Measurements from ENCODE around the gene AHCTF1.

DNA sequence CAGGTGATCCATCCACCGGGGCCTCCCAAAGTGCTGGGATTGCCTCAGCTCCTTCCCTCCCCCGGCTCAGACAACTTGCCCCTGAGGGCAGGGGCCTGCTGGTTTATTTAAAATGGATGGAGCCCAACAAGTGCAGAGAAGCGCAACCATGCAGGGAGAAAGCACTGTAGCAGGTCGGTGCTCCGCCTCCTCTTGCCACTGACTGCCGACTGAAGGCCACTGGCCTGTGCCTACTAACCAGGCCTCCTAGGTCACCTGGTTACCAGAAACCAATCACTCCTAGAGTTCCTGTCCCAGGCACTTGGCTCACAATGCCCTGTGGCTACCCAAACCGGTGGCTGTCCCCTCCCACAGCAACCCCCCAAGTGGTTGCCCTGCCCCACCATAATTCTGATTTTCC is 40.2 kb upstream of the AHCTF1 start:
- TF ChIP-seq POLR2A (IDR thresholded peaks at IDR 0.05), result no peak
- TF ChIP-seq, protein P1, sequence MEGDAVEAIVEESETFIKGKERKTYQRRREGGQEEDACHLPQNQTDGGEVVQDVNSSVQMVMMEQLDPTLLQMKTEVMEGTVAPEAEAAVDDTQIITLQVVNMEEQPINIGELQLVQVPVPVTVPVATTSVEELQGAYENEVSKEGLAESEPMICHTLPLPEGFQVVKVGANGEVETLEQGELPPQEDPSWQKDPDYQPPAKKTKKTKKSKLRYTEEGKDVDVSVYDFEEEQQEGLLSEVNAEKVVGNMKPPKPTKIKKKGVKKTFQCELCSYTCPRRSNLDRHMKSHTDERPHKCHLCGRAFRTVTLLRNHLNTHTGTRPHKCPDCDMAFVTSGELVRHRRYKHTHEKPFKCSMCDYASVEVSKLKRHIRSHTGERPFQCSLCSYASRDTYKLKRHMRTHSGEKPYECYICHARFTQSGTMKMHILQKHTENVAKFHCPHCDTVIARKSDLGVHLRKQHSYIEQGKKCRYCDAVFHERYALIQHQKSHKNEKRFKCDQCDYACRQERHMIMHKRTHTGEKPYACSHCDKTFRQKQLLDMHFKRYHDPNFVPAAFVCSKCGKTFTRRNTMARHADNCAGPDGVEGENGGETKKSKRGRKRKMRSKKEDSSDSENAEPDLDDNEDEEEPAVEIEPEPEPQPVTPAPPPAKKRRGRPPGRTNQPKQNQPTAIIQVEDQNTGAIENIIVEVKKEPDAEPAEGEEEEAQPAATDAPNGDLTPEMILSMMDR (IDR thresholded peaks at IDR 0.05), result no peak
- TF ChIP-seq EP300 (IDR thresholded peaks at IDR 0.05), result no peak
- TF ChIP-seq POLR2AphosphoS5 (IDR thresholded peaks at IDR 0.05), result no peak
